ENCODE results near the gene TPK1.
A peak's percentile ranks its signal among the peaks of the same experiment; 100 is the strongest.
"Not testable (repeated sequence)": the region's sequence is repeated elsewhere in the genome, so short reads cannot be mapped to it uniquely, and the experiment has no call there.

The TPK1 gene

DNA sequence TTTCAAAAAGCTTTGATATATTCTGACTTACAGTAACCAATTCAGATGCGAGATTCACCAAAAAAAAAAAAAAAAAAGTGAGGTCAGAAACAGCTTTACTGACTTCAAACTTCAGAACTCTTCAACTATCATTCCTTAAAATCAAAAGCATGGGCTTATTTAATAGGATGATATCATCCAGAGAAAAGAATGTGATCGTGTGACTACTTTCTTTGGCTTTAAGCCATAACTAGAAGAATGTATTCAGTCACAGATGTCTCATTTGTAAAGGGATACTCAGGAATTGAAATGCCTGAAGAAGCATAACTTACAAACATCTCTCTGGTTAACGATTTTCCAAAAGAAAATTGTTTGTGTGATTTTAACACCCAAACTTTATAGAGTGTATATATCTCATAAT lies 11.5 kb downstream of the TPK1 start:
- DNase-seq (ENCODE audit: low read depth in 1 of 2, low spot score in 1 of 2), result no peak

DNA sequence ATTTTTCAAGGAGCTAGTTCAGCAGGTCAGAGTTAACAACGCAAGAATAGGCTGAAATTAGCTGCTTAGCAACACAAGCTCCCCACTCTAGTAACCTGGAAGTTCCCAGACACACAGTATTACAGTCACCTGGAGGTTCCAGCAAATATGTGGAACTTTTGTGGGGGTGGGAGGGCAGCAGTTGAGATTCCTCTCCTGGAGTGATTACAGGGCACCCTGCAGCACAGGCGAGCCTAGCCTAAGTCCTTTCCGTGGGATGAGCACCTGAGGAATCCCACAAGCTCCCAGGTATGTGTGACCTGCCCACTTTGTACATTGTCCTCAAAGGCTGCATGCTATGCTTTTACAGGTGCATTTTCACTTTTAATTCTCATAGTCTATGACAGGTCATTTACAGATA lies 13.6 kb downstream of the TPK1 start:
- no peak for DNase-seq (ENCODE audit: low read depth in 1 of 2, low spot score in 1 of 2)

DNA sequence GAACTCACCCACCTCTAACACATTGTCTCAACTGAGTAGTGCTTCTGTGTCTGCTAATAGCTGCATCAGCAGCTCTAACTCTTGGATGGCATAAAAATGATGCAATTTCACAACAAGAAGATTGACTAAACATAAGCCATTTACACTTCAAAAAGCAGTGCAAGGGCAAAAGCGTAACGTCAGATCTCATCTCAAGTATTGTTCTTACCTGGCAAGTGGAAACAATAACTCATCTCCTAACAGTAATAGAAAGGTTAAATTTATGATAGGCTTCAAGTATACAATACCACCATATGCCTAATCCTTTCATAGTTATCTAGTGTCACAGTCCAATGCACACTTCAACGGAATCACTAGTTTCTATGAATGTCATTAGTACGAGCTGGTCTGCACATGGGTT lies 14.8 kb downstream of the TPK1 start:
- no peak for DNase-seq (ENCODE audit: low read depth in 1 of 2, low spot score in 1 of 2)

DNA sequence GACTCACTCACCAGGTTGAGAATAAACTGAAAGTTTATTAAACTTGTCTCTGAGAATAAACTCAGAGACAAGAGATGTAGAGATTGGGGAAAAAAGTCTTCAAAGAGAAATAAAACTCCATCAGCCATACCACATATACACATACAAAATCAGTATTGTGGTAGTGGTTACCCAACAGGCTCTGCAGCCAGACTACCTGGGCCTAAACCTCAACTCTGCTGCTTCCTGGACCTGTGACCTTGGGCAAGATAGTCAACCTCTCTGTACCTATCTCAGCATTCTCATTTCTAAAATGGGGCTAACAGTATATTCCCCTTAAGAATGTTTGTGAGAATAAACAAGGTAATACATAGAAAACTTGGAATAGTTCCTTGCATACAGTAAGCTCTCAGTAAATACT lies 15.3 kb downstream of the TPK1 start:
- DNase-seq (ENCODE audit: low read depth in 1 of 2, low spot score in 1 of 2), result no peak

DNA sequence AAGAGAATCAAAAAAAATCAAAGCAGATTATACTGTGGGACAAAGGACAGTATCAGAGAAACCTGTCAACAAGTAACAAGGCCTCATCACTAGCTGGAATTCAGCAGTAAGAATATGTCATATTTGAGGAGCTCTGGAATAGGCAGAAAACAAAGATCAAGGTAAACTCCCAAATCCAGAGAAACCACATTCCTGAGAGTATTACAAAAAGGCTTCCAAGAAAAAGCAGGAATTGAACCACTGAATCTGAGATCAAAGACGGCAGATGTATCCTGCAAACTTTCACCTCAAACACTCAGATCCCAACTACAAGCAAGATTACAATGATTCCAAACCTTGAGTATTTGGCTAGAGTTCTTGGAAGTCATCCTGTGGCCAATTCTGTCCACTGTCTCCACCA lies 16.3 kb downstream of the TPK1 start:
- no peak for DNase-seq (ENCODE audit: low read depth in 1 of 2, low spot score in 1 of 2)

DNA sequence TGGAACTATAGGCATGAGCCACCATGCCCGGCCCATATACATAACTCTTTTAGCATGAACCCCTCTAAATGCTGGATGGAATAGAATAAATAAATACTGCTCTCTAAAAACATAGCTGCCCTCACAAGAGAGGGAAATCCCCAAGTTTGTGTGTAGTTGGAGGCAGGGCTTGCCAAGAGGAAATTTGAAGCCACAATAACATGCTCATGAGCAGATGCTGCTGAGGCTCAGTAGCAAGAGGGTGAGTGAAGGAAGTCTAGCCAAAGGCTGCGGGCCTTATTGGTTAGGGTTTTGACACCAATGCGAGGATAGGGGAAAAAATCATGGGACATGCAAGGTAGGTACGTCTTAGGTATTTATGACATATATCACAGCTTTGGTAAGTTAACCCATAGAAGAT lies 17.3 kb downstream of the TPK1 start:
- peak in 1 of 2 donors; percentile 25 for DNase-seq (ENCODE audit: low read depth in 1 of 2, low spot score in 1 of 2)

DNA sequence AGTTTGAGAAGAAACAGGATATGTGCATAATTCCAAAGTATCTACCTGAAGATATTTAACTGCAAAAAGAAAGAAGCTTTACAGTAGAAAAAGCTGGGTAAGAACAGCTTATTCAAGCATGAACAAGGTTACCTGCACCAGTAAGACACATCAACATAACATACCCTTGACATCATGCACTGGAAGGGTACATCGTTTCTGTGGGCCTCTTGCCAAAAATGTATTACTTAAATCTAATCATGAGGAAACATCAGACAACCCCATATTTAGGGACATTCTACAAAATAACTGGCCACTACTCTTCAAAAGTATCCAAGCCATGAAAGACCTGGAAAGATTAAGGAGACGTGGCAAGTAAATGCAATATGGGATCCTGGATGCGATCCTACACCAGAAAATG lies 18.9 kb downstream of the TPK1 start:
- no peak for DNase-seq (ENCODE audit: low read depth in 1 of 2, low spot score in 1 of 2)

DNA sequence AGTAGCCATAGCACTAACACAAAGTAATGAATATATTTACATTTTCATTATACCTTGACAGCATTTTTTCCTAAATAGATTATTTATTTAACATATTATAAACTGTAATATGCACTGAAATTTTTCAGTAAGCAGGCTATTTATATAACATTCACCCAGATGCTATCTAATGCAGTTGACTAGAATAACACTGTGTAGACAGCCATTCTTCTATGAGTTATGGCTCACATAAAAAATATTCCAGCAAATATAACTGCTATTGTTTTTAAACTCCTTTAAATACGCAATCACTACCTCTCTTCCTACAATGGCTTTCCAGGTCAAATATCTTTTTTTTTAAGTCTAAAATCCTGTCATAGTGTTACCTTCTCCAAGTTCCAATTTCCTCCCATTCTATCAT lies 21.6 kb downstream of the TPK1 start:
- no peak for DNase-seq (ENCODE audit: low read depth in 1 of 2, low spot score in 1 of 2)

DNA sequence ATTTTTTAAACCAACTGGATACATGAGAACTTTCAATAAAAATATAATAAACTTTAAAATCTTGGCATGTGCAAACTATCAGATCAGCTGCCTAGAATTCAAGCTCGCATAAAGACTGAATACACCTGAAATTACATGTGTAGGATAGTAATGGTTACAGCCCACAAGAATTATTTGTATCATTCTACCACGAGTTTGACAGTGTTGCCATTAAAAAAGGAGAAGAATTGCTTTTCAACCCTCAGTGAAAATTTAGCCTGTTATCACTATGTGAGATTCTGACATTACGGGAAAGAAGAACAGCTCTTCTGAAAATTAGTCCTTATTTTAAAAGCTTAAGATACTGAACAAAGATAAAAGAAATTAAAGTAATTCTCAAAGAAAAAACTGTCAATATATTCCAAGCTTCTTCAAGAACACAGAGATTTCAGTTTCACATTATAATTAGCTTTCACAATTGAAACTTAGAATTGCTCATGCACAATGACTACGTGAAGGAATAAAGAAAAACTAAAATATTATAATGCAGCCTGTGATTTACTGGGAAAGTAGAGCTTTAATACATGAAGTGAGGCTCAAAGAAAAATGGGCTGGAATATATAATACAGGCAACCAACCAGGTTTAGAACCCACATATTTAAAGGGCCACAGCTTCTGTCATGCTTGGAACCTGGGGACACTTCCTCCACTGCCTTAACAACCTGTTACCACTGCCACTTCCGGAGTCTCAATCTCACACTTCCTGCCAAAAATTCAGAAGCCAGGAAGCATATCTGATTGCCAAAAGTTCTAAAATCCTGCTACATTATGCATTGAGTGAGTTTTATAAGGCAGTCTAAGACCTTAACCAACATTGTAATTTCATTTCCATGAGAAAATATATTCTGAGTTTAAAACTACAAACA lies 23.2 kb downstream of the TPK1 start:
- DNase-seq (ENCODE audit: low read depth in 1 of 2, low spot score in 1 of 2), result peak in 1 of 2 donors; percentile 15

DNA sequence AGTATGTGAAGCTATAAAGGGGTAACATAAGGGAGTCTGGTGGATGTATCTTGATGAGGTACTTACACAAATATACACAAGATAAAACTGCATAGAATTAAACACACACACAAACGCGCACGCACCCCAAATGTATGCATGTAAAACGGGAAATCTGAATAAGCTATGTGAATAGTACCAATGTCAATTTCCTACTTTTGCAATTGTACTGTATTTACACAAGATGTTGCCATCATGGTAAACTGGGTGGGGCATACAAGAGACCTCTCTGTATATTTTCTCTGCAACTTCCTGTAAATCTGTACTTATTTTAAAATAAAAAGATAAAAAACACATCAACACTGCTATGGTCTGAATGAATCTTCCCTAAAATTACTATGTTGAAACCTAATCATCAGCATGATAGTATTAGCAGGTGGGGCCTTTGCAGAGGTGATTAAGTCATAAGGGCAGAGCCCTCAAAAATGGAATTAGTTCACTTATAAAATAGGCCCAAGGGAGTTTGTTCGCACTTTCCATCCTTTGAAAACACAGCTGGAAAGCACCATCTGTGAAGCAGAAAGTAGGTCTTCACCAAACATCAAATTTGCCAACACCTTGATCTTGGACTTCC lies 30.1 kb downstream of the TPK1 start:
- no peak for DNase-seq (ENCODE audit: low read depth in 1 of 2, low spot score in 1 of 2)

DNA sequence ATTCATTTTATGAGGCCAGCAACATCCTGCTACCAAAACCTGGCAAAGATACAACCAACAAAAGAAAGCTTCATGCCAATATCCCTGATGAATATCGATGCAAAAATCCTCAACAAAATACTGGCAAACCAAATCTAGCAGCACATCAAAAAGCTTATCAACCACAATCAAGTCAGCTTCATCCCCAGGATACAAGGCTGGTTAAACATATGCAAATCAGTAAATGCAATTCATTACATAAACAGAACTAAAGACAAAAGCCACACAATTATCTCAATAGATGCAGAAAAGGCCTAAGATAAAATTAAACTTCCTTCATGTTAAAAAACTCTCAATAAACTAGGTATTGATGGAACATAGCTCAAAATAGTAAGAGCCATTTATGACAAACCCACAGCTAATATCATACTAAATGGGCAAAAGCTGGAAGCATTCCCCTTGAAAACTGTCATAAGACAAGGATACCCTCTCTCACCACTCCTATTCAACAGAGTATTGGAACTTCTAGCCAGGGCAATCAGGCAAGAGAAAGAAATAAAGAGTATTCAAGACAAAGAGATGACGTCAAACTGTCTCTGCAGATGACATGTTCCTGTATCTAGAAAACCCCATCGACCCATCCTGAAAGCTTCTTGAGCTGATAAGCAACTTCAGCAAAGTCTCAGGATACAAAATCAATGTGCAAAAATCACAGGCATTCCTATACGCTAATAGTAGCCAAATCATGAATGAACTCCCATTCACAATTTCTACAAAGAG lies 35.0 kb downstream of the TPK1 start:
- DNase-seq (ENCODE audit: low read depth in 1 of 2, low spot score in 1 of 2), result not testable (repeated sequence)

DNA sequence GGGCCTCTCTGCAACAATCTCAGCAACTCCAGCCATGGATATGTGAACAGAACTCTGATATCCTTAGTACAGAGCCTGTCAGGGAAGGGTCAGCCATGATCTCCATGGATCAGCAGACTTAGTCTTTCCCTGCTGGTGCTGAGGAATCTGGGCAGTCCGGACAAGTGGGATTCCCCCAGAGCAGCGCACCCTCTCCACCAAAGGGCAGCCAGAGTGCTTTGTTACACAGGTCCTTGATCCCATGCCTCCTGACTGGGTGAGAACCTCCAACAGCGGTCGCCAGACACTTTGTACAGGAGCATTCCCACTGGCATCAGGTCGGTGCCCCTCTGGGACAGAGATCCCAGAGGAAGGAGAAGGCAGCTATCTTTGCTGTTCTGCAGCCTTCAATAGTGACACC lies 38.9 kb downstream of the TPK1 start:
- no peak for DNase-seq (ENCODE audit: low read depth in 1 of 2, low spot score in 1 of 2)

DNA sequence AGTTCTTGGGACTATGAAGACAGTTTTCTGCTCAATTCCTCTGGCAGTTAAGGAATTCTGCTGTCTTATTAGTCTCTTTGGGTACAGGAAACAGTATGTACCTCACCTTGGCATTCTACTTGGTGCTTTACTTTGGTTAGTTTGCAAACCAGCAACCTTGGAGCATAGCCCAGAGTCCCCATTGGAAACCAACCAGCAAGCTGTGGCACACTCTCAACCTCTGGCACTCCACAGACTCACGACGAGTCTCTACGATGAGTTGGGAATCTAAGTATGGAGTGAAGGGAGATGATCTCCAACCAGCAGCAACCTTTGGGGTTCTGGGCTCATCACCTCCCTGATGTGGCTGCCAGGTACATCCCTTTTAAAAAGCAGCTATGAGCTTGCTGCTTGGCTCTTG lies 43.8 kb downstream of the TPK1 start:
- no peak for DNase-seq (ENCODE audit: low read depth in 1 of 2, low spot score in 1 of 2)

DNA sequence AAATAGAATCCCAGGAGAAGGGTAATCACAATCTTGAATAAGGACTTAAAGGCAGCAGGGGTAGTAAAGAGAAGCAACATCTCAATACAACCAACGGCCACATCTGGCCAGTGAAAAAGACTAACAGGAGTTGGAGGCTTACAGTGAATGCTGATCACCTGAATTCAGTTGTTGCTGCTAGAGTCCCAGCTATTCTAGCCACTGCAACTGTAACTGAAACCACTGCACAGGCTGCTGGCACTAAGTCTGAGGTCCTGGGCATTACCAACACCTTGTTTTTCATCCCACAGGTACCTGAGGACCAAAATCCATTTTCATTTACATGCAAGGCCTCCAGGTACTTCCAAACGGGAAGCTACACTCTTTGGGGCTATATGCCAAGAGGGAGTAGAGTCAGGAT lies 44.4 kb downstream of the TPK1 start:
- no peak for DNase-seq (ENCODE audit: low read depth in 1 of 2, low spot score in 1 of 2)

DNA sequence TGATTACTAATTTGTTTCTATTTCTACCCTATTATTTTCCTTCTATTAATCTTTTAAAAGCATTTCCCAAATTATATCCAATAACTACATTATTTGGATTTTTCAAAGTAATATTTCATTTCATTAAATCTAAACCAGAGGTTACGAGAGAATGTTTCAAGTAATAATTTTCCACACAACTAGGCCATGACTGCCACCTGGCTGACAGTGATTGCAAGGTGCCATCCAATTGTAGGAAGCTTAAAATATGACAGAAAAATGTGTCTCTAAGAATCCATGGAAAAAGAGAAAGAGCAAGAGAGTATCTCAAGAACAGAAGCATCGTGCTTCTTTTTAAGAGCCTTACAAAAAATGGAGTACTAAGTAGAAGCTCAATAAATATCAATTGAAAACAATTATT lies 48.7 kb downstream of the TPK1 start:
- DNase-seq (ENCODE audit: low read depth in 1 of 2, low spot score in 1 of 2), result no peak

DNA sequence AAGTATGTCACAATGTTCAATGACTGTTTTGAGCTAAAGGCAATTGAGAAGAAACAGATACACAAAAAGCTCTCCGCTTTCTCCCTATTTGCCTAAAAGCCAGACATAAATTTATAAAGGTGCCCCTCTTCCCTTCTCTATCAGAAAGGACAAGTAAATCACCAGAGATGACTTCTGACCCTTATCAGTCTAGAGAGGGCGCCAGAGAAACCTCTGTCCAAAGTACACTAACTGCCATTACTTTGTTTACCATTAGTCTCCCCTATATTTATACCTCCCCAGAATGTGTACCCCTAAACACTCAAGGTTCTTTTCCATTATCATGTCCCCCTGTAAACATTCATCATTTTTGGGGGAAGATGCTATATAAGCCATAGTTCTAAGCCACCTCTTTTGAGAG lies 49.3 kb downstream of the TPK1 start:
- no peak for DNase-seq (ENCODE audit: low read depth in 1 of 2, low spot score in 1 of 2)

DNA sequence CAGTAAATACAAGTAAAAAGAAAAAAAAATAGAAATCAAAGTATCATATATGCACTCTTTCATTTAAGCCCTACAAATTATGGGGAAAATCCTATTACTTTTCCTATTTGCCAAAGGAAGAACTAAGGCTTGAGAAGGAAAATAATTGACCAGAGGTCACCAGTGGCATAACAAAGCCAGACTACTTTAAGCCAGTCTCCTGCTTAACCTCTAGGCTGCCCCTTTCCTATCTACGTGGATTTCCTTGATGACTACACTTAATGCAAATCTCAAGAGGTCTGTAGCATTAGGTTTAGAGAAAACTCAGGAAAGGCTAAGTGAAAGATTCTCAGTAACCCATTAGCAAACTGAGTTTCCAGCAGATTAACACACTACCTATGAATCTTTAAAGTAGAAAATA lies 49.8 kb downstream of the TPK1 start:
- no peak for DNase-seq (ENCODE audit: low read depth in 1 of 2, low spot score in 1 of 2)

DNA sequence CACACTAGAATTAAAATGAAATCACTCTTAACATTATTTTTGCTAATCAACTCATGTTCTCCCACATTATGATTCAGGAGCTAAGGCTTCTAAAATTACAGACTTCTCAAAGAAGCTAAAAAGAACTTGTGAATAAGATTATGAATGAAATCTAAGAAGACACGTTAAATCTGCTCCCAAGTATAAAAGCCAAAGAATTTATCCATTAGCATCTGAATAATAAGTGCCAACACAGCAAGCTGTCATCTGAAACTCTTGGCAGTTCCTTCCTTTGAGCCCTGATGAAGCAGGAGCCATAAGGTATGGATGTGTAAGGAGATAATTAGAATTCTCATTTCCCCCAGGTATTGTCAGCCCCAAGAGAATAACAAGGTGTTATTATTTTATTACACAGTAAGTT lies 50.3 kb downstream of the TPK1 start:
- no peak for DNase-seq (ENCODE audit: low read depth in 1 of 2, low spot score in 1 of 2)

DNA sequence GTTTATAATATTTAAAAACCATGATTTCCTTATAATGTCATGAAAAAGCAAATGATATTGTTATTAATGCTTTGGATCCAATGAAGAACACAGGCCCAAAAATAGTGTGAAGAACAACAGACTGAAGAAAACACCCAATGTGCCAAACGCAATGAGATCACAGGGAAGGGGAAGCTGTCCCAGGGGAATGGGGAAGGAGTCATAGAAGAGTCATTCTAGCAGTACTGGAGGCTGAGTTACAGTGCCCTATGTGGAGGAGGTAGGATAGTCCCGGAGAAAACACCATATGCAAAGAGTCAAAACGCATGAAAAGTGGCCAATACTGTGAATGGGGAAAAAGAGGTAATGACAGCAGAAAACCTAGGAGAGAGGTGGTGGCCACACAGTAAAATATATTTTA lies 50.9 kb downstream of the TPK1 start:
- no peak for DNase-seq (ENCODE audit: low read depth in 1 of 2, low spot score in 1 of 2)

DNA sequence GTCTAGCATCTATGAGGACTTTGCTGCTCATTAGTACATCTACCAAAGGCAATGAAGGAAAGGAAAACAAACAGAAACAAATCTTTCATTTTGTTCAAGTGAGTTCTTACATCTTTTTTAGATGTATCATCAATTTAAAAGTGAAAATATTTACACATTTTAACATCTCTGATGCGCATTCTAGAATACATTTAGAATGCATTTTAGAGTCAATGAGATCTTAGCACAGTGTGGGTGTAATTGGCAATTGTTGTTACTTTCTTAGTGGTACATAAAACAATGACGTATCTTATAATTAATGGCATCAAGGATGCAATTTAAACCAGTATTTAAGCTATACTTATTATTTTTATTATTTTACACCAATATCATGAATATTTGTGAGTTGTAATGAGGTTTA lies 51.4 kb downstream of the TPK1 start:
- no peak for DNase-seq (ENCODE audit: low read depth in 1 of 2, low spot score in 1 of 2)

DNA sequence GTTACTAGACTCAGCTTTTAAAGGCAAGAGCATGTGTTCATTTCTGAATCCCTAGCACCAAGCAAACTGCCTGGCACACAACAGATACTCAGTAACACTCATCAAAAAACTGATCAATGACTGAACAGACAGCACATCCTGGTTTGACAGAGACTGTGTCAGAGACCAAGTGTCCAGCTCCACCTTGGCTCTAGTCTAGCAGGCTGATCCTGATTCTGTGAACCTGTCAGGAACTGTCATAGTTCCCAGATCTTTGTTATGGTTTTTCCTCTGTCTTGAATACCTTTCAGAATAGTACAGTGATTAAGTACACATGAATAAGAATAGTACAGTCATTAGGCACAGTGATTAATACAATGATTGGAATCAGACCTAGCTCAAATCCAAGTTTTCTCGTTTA lies 53.0 kb downstream of the TPK1 start:
- DNase-seq (ENCODE audit: low read depth in 1 of 2, low spot score in 1 of 2), result no peak

DNA sequence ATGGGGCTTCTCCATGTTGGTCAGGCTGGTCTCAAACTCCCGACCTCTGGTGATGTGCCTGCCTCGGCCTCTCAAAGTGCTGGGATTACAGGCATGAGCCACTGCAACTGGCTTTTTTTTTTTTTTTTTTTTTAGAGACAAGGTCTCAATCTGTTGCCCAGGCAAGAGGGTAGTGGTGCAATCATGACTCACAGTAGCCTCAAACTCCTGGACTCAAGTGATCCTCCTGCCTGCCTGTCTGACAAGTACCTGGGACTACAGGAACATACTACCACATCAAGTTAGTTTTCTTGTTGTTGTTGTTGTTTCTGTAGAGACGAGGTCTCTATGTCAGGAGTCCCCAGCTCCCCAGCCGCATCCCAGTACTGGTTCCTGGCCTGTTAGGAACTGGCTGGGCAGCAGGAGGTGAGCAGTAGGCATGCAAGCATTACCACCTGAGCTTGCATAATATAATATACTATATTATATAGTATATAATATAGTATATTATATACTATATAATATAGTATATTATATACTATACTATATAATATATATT lies 55.7 kb downstream of the TPK1 start:
- no peak for DNase-seq (ENCODE audit: low read depth in 1 of 2, low spot score in 1 of 2)
